K562 (cell line): ENCODE measurements around the gene BNIP5. TPM values are rescaled to one million over a fixed set of nuclear protein-coding genes. Genes with fewer than 3 reads are reported as not detected.

Experiments used
- ATAC-seq: fragments of 200-7000 bp; cut with Tn5 transposase; 3 replicates; pipeline ENCODE4 v1.9.1; 2020; ENCODE audit warnings: moderate library complexity
- BruUV-seq: library from RNA; stranded (reverse); fragments of 400-500 nt; replicated peaks from 2 replicates; lab custom pipeline; 2021; lab: Mats Ljungman, UMichigan
- CTCF ChIA-PET: fragments of 300-600 bp; formaldehyde crosslinking; extraction: SDS; loops from one replicate; lab custom pipeline; 2021; ENCODE audit warnings: low intra/inter-chr PET ratio; lab: Yijun Ruan, JAX
- POLR2A ChIA-PET: fragments of 300-600, 350-650 bp; sonication (Branson Sonifier 250); formaldehyde crosslinking; extraction: SDS; loops from one replicate; lab custom pipeline; 2021; ENCODE audit warnings: antibody characterized with exemption, inconsistent platforms; lab: Yijun Ruan, JAX
- DNase-seq, 4 experiments: peaks; one replicate each; pipeline versions ENCODE4 v3.0.0 to v3.0.0-alpha.2; 2011 to 2018; ENCODE audit warnings: low spot score in 3 of 4, mixed read lengths in 3 of 4; ENCODE audit errors: extremely low read depth in 1 of 4
- FAIRE-seq: peaks from 2 replicates; lab custom pipeline; 2011; peaks lifted over from hg19 to GRCh38; lab: Jason Lieb, UNC
- H2AFZ ChIP-seq: 2 replicates; pipeline ENCODE4 v1.6.0; 2011; ENCODE audit warnings: low read depth, low read length, control low read depth, inconsistent platforms
- H3K27ac ChIP-seq: fragments of 200-600 bp; 3 replicates; pipeline ENCODE4 v1.8.0; 2011; ENCODE audit warnings: low read depth, mild to moderate bottlenecking, control low read depth, inconsistent platforms, low read length, moderate library complexity, mixed read lengths; ENCODE audit errors: extremely low read depth
- H3K27me3 ChIP-seq, 2 experiments: fragments of 300-600 bp in 1 of 2; 2 replicates in 1 of 2; 3 replicates in 1 of 2; pipeline versions ENCODE4 v1.6.0 to v1.8.0; 2011; ENCODE audit warnings: inconsistent platforms in 2 of 2, low read length in 2 of 2, mild to moderate bottlenecking in 1 of 2, mixed read lengths in 1 of 2, moderate library complexity in 1 of 2; ENCODE audit not compliant: control insufficient read depth in 2 of 2, insufficient read depth in 2 of 2
- H3K36me3 ChIP-seq: fragments of 300-600 bp; 3 replicates; pipeline ENCODE4 v1.8.0; 2011; ENCODE audit warnings: mild to moderate bottlenecking, low read length, inconsistent platforms; ENCODE audit not compliant: control insufficient read depth, insufficient read depth
- H3K4me1 ChIP-seq, 2 experiments: fragments of 200-600 bp in 1 of 2; replicated peaks in 1 of 2; 2 replicates in 1 of 2; 3 replicates in 1 of 2; pipeline versions ENCODE4 v1.5.1 to v1.8.0; 2011; ENCODE audit warnings: inconsistent platforms in 2 of 2, low read length in 2 of 2, mild to moderate bottlenecking in 1 of 2, mixed read lengths in 1 of 2, moderate library complexity in 1 of 2; ENCODE audit not compliant: control insufficient read depth in 2 of 2, insufficient read depth in 2 of 2
- H3K4me2 ChIP-seq: 2 replicates; pipeline ENCODE4 v1.6.1; 2011; ENCODE audit warnings: low read length, control low read depth, inconsistent platforms, mixed read lengths; ENCODE audit not compliant: insufficient read depth
- H3K4me3 ChIP-seq: fragments of 200-600 bp; sonication (generic), shearing (Covaris generic); 2 replicates; pipeline ENCODE4 v1.5.1; 2016; ENCODE audit warnings: control low read depth, inconsistent platforms
- H3K79me2 ChIP-seq: fragments of 200-600 bp; 3 replicates; pipeline ENCODE4 v1.8.0; 2011; ENCODE audit warnings: low read length, inconsistent platforms; ENCODE audit not compliant: control insufficient read depth, insufficient read depth
- H3K9ac ChIP-seq, 2 experiments: 2 replicates each; pipeline versions ENCODE4 v1.6.0 to v1.6.1; 2011; ENCODE audit warnings: low read depth in 2 of 2, low read length in 2 of 2, control low read depth in 1 of 2, inconsistent platforms in 1 of 2, mild to moderate bottlenecking in 1 of 2, mixed read lengths in 1 of 2; ENCODE audit not compliant: insufficient read depth in 1 of 2
- H3K9me1 ChIP-seq: one replicate; pipeline ENCODE4 v1.6.0; 2011; ENCODE audit warnings: inconsistent platforms, mild to moderate bottlenecking, low read length, moderate library complexity; ENCODE audit not compliant: control insufficient read depth, insufficient read depth
- H3K9me3 ChIP-seq: replicated peaks from 2 replicates; pipeline ENCODE4 v1.5.1; 2011; ENCODE audit warnings: low read depth, low read length, inconsistent platforms; ENCODE audit not compliant: control insufficient read depth, insufficient read depth
- H4K20me1 ChIP-seq: replicated peaks from 2 replicates; pipeline ENCODE4 v1.6.1; 2011; ENCODE audit warnings: low read length, inconsistent platforms, mixed read lengths; ENCODE audit not compliant: control insufficient read depth, insufficient read depth
- E2F6 ChIP-seq, 2 experiments: IDR thresholded peaks; 2 replicates each; pipeline ENCODE4 v1.6.1; 2011; ENCODE audit warnings: borderline replicate concordance in 1 of 2, control low read depth in 1 of 2, low read depth in 1 of 2, low read length in 1 of 2, mild to moderate bottlenecking in 1 of 2, mixed read lengths in 1 of 2, moderate library complexity in 1 of 2; ENCODE audit not compliant: insufficient read depth in 1 of 2, insufficient read length in 1 of 2, poor library complexity in 1 of 2, severe bottlenecking in 1 of 2; ENCODE audit errors: extremely low read depth in 1 of 2
- MNT ChIP-seq, 2 experiments: fragments of 450-650 bp; conservative IDR thresholded peaks; 2 replicates each; pipeline ENCODE4 v1.6.1; 2017; ENCODE audit warnings: mild to moderate bottlenecking in 2 of 2, moderate library complexity in 2 of 2
- MYNN ChIP-seq, 2 experiments: sonication (generic); formaldehyde crosslinking in 1 of 2; IDR thresholded peaks; 2 replicates each; pipeline versions ENCODE4 v1.5.0 to v1.6.1; 2016 to 2020; ENCODE audit warnings: antibody characterized with exemption in 1 of 2, missing genetic modification reagents in 1 of 2
- RHOXF2B ChIP-seq: fragments of 250-450 bp; sonication (Bioruptor Pico); conservative IDR thresholded peaks from 2 replicates; pipeline ENCODE4 v1.5.1; 2021
- ZFX ChIP-seq: sonication (generic); formaldehyde crosslinking; IDR thresholded peaks from 2 replicates; pipeline ENCODE4 v1.8.0; 2022; ENCODE audit warnings: mild to moderate bottlenecking, missing genetic modification reagents, moderate library complexity
- ZKSCAN8 ChIP-seq: fragments of 200-800 bp; sonication (Bioruptor generic); IDR thresholded peaks from 2 replicates; pipeline ENCODE4 v1.6.1; 2016; ENCODE audit warnings: missing genetic modification characterization, missing compliant biosample characterization
- WGBS: fragments of 100-300 bp; shearing (Covaris generic); methylation state at CpG from one replicate; pipeline ENCODE4 v1.1.6; 2016; ENCODE audit warnings: low coverage, mixed read lengths; ENCODE audit not compliant: insufficient coverage; ENCODE audit errors: missing lambda C conversion rate; 5-methylcytosine and 5-hydroxymethylcytosine counted together
- in situ Hi-C: fragments of 300-500 bp; cut with MboI; formaldehyde crosslinking; loops from 4 replicates; pipeline ENCODE4 v1.15.0; 2018; ENCODE audit warnings: inconsistent platforms, mixed read lengths
- intact Hi-C: fragments of 100-400 bp; cut with micrococcal nuclease; formaldehyde crosslinking; loops from 2 replicates; pipeline ENCODE4 v1.14.2; 2022
- polyA plus RNA-seq, 8 experiments: library from polyadenylated mRNA; depleted of rRNA in 4 of 8; stranded (reverse) in 5 of 8; unstranded in 3 of 8; fragments of >200 nt; fragmentation: Nextera tagmentation in 2 of 8; fragmentation: Illumina TruSeq in 1 of 8; extraction: Ambion mirVana in 2 of 8; extraction: Trizol in 1 of 8; gene quantifications; 2 replicates each; pipeline versions ENCODE4 v1.2.1 to v1.2.3, GENCODE V29; 2011 to 2014; ENCODE audit warnings: inconsistent platforms in 1 of 8, missing spikeins in 1 of 8
- total RNA-seq, 7 experiments: library from RNA; depleted of rRNA in 6 of 7; stranded (reverse); fragments of >200 nt in 6 of 7; fragmentation: Illumina TruSeq in 2 of 7; extraction: Trizol in 2 of 7; gene quantifications; 2 replicates each; pipeline versions ENCODE4 v1.2.1 to v1.2.3, GENCODE V29; 2011 to 2021; ENCODE audit warnings: low replicate concordance in 1 of 7
- TF ChIP-seq, protein P1 (sequence below): fragments of 200-600 bp; sonication (generic); IDR thresholded peaks from one replicate; pipeline ENCODE4 v1.6.1; 2012; ENCODE audit warnings: mild to moderate bottlenecking, low read depth, low read length, inconsistent platforms

BNIP5 gene
- total and polyA plus RNA-seq, 9 of the 15 experiments (the other 6 are each of a cell fraction or from before 2014, with no cell fraction given), result not detected

DNA sequence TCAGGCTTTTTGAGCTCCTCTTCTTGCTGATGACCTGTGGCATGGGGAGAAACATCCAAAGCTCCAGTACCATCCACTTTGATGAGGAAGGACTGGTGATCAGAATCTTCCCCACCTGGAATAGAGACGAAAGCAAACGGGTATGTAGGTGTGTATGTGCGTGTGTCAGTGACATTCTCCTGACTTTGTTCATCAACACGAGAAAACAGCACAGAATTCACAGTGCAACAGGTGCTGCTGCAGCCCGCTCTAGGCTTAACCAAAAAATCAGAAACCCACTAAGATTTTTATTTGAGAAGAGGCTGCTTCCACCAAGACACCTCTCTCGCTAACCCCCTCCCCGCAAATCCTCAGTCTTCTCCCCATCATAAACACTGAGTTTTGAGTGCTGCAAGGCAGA, 8.1 kb downstream of the BNIP5 start:
- Histone ChIP-seq H2AFZ (no peak overlapping the region), H3K9me3 (no peaks in the 10 kb centered on the region), H3K4me2 (no peak overlapping the region), H4K20me1 (peaks cover 4% of the 10 kb centered on the region; the same call in 1 of the 2 replicates), H3K9me1 (no peaks in the 10 kb centered on the region), H3K27ac (no peak overlapping the region), H3K9ac (no peak overlapping the region), H3K79me2 (no peaks in the 10 kb centered on the region), H3K27me3 (peaks cover 53 to 85% of the 10 kb centered on the region in 2 experiments), H3K4me1 (peaks cover 0 to 8% of the 10 kb centered on the region in 2 experiments; a peak in 1 of 5 replicates), H3K36me3 (no peaks in the 10 kb centered on the region), H3K4me3 (no peak overlapping the region)
- ChIA-PET CTCF (no interaction called here), POLR2A (interaction anchor here (0.8 to 1.0 kb wide), 2 partner anchors 18 to 57 kb away, joined by 3 to 5 read pairs; no protein-coding TSS in a partner anchor)
- no TSS peak for BruUV-seq
- in situ Hi-C loops (no loop called here), intact Hi-C loops (no loop called here)
- FAIRE-seq (peak; percentile 62), ATAC-seq (no peak), DNase-seq (no peak)
- WGBS, result 1% methylated on average over 7 of the region's 7 CpGs
- TF ChIP-seq ZKSCAN8, result no peak
- no peak for TF ChIP-seq E2F6 (IDR thresholded peaks at IDR 0.05; ENCODE audit: borderline replicate concordance in 1 of 2, extremely low read depth in 1 of 2, insufficient read depth in 1 of 2, insufficient read length in 1 of 2, low read depth in 1 of 2, low read length in 1 of 2, poor library complexity in 1 of 2, severe bottlenecking in 1 of 2)
- TF ChIP-seq RHOXF2B (CRISPR knock-in tag), result no peak
- no peak for TF ChIP-seq ZFX
- no peak for TF ChIP-seq MNT (conservative IDR thresholded peaks at IDR 0.05)
- TF ChIP-seq MYNN (IDR thresholded peaks at IDR 0.05), result no peak
- TF ChIP-seq MYNN (CRISPR knock-in tag; IDR thresholded peaks at IDR 0.05), result no peak
- TF ChIP-seq, protein P1, sequence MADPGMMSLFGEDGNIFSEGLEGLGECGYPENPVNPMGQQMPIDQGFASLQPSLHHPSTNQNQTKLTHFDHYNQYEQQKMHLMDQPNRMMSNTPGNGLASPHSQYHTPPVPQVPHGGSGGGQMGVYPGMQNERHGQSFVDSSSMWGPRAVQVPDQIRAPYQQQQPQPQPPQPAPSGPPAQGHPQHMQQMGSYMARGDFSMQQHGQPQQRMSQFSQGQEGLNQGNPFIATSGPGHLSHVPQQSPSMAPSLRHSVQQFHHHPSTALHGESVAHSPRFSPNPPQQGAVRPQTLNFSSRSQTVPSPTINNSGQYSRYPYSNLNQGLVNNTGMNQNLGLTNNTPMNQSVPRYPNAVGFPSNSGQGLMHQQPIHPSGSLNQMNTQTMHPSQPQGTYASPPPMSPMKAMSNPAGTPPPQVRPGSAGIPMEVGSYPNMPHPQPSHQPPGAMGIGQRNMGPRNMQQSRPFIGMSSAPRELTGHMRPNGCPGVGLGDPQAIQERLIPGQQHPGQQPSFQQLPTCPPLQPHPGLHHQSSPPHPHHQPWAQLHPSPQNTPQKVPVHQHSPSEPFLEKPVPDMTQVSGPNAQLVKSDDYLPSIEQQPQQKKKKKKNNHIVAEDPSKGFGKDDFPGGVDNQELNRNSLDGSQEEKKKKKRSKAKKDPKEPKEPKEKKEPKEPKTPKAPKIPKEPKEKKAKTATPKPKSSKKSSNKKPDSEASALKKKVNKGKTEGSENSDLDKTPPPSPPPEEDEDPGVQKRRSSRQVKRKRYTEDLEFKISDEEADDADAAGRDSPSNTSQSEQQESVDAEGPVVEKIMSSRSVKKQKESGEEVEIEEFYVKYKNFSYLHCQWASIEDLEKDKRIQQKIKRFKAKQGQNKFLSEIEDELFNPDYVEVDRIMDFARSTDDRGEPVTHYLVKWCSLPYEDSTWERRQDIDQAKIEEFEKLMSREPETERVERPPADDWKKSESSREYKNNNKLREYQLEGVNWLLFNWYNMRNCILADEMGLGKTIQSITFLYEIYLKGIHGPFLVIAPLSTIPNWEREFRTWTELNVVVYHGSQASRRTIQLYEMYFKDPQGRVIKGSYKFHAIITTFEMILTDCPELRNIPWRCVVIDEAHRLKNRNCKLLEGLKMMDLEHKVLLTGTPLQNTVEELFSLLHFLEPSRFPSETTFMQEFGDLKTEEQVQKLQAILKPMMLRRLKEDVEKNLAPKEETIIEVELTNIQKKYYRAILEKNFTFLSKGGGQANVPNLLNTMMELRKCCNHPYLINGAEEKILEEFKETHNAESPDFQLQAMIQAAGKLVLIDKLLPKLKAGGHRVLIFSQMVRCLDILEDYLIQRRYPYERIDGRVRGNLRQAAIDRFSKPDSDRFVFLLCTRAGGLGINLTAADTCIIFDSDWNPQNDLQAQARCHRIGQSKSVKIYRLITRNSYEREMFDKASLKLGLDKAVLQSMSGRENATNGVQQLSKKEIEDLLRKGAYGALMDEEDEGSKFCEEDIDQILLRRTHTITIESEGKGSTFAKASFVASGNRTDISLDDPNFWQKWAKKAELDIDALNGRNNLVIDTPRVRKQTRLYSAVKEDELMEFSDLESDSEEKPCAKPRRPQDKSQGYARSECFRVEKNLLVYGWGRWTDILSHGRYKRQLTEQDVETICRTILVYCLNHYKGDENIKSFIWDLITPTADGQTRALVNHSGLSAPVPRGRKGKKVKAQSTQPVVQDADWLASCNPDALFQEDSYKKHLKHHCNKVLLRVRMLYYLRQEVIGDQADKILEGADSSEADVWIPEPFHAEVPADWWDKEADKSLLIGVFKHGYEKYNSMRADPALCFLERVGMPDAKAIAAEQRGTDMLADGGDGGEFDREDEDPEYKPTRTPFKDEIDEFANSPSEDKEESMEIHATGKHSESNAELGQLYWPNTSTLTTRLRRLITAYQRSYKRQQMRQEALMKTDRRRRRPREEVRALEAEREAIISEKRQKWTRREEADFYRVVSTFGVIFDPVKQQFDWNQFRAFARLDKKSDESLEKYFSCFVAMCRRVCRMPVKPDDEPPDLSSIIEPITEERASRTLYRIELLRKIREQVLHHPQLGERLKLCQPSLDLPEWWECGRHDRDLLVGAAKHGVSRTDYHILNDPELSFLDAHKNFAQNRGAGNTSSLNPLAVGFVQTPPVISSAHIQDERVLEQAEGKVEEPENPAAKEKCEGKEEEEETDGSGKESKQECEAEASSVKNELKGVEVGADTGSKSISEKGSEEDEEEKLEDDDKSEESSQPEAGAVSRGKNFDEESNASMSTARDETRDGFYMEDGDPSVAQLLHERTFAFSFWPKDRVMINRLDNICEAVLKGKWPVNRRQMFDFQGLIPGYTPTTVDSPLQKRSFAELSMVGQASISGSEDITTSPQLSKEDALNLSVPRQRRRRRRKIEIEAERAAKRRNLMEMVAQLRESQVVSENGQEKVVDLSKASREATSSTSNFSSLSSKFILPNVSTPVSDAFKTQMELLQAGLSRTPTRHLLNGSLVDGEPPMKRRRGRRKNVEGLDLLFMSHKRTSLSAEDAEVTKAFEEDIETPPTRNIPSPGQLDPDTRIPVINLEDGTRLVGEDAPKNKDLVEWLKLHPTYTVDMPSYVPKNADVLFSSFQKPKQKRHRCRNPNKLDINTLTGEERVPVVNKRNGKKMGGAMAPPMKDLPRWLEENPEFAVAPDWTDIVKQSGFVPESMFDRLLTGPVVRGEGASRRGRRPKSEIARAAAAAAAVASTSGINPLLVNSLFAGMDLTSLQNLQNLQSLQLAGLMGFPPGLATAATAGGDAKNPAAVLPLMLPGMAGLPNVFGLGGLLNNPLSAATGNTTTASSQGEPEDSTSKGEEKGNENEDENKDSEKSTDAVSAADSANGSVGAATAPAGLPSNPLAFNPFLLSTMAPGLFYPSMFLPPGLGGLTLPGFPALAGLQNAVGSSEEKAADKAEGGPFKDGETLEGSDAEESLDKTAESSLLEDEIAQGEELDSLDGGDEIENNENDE, result no peak
